ENCODE measurements around the gene FAM222B.
"Not testable (repeated sequence)": the region's sequence is repeated elsewhere in the genome, so short reads cannot be mapped to it uniquely, and the experiment has no call there.

Gene FAM222B

DNA sequence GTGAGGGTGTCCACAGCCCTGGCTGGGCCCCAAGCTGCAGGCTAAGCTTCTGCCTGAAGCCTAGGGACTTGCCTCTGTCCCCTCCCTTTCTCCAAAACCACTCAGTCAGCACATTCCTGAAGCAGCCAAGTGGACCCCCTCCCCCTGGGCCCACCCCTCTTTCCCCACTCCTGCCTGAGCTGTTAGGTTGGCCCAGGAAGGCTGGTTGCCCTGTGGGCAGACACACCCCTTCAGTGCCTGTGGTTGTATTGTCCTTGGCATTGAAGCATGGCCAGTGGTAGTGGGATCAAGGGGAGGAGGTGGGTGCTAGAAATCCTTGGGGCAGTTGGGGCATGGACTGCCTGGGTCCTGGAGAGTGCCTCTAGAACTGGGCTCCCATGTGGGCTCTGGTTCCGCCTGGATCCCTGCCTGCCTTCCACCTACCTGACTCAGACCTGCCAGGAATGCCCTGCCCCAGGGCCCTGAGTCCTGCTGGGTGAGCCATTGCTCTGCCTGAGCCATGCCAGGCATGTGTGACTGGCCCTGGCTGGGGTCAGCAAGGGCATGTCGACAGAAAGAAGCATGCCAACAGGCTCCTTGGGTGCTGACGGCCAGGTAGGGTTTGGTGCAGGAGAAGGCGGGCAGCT lies 96.7 kb downstream of the FAM222B start:
- DNase-seq (ENCODE audit: low spot score), result no peak

DNA sequence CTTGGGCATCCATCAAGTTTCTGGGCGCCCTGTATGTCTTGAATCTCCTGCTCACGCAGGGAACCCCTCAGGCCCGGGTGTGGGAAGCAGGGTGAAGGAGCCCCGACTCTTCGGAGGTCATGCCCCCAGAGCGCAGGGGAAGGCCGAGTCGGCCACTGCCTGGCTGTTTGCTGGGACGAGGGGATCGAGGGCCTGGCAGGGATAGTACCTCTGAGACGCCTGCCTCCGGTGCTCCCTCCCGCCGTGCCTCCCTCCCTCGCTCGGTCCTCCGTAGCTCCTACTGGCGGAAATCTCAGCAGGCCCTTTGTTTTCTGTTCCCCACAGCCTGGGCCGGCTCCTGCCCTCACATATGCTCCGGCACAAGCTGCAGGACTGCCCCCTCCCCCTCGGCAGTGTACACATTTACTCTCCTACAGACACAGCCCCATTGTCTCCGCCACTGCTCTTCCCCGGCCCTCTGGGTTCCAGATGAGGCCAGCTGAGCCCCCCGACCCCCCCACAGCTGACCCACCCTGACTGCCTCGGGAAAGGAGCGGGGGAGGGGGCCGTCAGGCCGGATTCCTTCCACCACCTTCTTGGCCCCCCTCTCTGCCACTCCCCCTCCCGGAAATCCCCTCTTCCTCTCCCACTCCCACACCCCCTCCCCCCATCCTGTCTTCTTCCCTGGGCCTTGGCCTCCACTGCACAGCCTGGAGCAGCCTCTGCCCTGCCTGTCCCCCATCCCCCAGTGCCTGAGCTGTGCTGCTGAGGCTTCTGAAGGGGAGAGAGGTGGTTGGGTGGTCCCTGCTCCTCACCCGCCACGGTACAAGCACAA lies 97.4 kb downstream of the FAM222B start:
- no peak for DNase-seq (ENCODE audit: low spot score)

DNA sequence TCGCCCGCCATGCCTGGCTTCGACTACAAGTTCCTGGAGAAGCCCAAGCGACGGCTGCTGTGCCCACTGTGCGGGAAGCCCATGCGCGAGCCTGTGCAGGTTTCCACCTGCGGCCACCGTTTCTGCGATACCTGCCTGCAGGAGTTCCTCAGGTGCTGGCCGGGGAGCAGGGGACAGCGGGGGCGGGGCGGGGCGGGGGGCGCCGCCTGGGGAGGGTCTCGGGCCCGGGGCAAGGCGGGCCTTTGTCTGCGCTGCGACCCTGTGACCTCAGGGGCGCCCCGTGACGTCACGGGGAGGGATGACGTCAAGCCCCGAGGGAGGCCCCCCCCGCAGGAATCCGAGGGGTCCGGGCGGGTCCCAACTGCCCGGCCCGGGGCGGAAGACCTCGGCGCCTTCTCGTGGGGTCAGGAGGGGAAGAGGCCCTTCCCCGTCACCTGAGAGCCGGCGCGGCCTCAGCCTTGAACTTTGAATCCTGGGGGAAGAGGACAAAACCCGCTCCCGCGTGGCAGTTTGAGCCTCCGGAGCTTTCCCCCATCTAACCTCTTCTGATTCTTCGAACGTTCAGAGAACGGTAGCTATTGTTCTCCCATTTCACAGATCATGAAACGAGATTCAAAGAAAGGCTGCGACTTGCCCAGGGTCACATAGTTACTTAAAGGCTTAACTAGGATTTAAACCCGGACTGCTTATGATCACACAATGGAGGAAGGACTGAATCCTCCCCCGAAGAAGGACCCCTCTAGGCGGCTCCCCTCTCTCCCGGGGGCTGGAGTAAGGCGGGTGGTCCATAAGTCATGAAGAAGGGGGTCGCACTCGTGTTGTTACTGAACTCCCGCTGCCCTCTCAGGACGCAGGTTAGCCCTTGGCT lies 98.3 kb downstream of the FAM222B start:
- DNase-seq (ENCODE audit: low spot score), result peak; percentile 53

DNA sequence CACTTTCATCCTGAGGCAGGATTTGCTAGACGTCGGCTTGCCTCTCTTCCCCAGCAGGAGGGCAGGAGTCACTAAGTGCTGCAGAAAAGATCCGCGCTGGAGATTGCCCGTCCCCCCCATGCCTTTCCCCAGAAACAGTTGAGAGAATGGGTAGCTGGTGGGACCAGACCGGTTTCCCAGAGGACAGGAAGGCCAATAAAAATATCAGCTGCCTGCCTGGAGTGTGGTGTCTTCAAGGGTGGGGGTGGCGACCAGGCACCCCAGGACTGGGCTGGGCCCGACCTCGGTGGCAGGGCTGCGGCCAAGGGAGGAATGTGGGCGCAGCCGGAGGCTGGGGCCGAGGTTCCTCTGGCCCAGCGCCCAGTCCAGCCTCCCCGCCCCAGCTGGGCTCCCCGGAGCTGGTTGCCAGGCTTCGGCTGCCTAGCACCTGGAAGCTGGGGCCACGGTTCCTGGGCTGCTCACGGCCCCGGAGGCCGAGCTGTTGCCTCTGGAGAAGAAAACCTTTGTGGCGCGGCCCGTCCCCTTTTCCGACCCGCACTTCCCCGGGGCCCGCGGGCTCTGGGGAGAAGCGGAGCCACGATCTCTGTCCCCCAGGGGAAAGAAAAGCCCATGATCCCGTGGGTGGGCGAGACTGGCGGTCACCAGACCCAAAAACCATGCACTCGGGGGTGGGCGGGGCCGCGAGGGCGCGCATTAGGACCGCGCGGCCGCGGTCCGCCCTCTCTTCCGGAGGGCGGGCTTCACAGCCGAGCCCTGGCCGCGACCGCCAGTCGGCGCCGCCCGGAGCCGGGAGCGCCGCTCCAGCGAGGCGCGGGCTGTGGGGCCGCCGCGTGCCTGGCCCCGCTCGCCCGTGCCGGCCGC lies 99.1 kb downstream of the FAM222B start, which contains the start of gene TRAF4:
Gene TRAF4, plus strand, starts transcription at position 769 of the 861 bp plus-strand sequence. CDS start 102 bp downstream, outside the sequence.
- peak; percentile 62 for DNase-seq (ENCODE audit: low spot score)

DNA sequence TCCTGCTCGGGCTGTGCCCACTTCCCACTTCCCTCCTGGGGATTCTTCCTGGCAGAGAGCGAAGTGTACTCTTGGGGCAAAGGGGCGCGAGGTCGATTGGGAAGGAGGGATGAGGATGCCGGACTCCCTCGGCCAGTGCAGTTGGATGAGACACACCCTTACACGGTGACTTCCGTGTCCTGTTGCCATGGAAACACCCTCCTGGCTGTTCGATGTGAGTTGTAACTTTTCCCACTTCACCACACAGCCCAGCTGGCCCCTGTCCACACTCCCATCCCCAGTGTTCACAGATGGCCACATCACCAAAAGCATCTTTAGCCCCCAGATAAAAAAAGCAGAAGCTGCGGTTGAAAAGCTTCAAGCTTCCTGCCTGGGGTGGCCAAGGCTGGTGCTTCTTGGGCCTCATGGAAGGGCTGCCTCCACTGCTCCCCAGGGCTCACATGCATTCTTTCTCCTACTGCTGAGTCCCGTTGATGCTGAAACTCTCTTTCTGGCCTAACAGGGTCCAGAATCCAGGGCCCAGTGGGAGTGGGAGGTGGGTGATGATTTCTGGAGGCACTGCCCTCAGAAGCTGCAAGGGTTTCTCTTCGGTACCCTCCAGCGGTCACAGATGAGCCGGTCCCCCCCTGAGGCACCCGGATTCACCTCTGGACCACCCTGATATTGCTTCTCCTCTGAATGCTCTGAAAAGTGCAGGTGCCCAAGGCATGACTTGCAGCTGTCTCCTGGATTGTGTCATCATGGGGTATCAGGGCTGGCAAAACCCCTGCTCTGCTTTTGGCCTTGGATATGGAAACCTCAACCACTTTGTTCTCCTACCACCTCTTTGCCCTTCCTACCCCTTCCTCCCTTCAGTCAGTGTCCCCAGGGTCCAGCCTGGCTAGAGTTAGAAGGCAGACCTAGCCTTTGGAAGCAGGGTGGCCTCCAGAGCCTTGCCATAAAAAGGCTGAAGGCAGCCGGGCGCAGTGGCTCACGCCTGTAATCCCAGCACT lies 100.9 kb downstream of the FAM222B start:
- DNase-seq (ENCODE audit: low spot score), result no peak

DNA sequence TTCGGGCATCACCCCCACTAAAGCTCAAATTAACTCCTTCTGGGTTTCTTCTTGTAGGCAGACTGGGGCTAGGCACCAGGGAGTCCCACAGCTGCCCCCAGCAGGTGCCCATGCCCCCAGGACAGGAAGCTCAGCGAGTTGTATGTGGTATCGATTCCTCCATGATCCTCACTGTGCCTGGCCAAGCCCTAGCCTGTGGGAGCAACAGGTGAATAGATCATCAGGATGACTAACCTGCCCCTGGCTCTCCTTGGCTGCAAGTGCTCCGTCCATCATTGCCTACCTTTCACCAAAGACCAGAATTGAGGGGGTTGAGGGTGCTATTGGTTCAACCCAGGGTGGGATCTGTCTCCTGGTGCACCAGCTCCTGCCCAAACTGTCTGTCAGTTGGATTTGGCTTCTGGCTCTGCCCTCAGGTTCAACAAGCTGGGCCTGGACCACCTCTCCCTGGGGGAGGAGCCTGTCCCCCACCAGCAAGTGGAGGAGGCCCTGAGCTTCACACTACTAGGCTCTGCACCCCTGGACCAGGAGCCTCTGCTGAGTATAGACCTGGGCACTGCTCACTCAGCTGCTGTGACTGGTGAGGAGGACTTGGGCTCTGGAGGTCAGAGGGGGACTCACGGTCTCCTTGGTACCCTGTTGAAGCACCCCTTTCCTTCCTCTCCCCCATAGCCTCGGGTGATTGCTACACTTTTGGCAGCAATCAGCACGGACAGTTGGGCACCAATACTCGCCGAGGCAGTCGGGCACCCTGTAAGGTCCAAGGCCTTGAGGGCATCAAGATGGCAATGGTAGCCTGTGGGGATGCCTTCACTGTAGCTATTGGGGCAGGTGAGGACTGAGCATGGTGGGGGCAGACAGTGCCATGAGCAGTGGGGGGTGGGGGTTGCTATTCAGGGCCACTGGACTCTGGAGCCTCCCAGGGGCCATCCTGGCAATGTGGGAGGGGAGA lies 101.9 kb downstream of the FAM222B start:
- DNase-seq (ENCODE audit: low spot score), result no peak

DNA sequence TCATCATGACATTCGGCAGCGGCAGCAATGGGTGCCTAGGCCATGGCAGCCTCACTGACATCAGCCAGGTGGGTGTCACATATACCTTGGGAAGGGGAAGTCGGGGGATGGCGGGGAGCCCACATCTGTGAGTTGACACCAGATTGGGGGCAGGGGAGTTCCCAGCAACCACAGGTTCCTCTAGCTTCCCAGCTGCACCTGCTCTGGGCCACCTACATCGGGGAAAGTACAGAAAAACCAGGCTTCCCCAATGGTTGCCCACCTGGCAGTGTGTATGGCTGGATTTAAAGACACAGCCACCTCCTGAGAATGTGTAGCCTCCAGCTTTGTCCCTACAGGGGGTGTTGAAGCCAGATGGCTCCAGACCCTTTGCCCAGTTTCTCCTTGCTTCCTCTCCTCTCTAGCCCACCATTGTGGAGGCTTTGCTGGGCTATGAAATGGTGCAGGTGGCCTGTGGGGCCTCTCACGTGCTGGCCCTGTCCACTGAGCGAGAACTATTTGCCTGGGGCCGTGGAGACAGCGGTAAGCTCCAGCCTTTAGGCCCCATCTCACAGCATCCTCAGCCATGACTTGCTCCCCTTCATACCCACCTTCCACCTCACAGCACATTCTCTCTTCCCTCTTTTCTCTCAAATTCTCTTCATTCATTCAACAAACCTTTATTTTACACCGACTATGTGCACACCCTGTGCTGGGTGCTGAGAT lies 103.8 kb downstream of the FAM222B start:
- peak; percentile 45 for DNase-seq (ENCODE audit: low spot score)

DNA sequence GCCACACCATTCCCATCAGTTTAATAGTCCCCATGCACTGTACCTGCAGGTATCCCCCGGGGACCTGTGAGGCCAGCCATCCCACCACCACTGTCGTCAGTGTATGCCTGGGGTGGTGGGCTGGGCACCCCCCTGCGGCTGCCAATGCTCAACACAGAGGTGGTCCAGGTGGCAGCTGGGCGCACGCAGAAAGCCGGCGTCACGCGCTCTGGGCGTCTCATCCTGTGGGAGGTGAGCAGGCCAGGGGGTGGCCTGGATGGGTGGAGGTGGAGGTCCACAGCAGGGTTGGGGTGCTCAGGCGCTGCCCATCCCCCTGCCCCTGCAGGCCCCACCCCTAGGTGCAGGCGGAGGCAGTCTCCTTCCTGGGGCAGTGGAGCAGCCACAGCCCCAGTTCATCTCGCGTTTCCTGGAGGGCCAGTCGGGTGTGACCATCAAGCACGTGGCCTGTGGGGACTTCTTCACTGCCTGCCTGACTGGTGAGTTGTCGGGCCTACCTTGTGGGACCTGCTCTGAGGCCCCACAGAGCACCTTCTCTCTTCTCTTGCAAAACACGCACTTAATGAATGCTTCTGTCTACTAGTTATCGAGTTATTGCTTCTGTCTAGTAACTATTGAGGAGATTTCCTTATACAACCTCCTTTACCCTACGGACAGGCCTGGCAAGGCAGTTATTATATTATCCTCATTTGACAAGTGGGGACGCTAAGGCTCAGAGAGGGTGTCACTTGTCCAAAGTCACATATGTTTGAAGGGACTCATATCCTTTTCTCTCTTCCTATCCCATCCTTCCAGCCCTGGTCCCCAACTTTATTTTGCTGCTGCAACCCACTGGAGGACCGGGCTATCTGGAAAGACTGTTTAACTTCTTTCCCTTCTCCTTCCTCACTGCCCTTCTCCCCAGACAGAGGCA lies 104.6 kb downstream of the FAM222B start:
- DNase-seq (ENCODE audit: low spot score), result no peak

DNA sequence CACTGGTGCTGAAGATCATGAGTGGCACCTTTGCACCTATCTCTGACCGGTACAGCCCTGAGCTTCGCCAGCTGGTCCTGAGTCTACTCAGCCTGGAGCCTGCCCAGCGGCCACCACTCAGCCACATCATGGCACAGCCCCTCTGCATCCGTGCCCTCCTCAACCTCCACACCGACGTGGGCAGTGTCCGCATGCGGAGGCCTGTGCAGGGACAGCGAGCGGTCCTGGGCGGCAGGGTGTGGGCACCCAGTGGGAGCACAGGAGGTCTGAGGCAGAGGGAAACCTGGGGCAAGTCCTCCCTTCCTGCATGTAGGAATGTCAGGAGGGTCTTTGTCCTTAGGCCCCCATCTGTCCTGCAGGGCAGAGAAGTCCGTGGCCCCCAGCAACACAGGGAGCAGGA lies 105.3 kb downstream of the FAM222B start:
- no peak for DNase-seq (ENCODE audit: low spot score)

DNA sequence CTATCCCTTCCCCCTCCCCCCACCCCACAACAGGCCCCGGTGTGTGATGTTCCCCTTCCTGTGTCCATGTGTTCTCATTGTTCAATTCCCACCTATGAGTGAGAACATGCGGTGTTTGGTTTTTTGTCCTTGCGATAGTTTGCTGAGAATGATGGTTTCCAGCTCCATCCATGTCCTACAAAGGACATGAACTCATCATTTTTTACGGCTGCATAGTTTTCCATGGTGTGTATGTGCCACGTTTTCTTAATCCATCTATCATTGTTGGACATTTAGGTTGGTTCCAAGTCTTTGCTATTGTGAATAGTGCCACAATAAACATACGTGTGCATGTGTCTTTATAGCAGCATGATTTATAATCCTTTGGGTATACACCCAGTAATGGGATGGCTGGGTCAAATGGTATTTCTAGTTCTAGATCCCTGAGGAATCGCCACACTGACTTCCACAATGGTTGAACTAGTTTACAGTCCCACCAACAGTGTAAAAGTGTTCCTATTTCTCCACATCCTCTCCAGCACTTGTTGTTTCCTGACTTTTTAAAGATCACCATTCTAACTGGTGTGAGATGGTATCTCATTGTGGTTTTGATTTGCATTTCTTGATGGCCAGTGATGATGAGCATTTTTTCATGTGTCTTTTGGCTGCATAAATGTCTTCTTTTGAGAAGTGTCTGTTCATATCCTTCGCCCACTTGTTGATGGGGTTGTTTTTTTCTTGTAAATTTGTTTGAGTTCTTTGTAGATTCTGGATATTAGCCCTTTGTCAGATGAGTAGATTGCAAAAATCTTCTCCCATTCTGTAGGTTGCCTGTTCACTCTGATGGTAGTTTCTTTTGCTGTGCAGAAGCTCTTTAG lies 106.4 kb downstream of the FAM222B start:
- not testable (repeated sequence) for DNase-seq (ENCODE audit: low spot score)

DNA sequence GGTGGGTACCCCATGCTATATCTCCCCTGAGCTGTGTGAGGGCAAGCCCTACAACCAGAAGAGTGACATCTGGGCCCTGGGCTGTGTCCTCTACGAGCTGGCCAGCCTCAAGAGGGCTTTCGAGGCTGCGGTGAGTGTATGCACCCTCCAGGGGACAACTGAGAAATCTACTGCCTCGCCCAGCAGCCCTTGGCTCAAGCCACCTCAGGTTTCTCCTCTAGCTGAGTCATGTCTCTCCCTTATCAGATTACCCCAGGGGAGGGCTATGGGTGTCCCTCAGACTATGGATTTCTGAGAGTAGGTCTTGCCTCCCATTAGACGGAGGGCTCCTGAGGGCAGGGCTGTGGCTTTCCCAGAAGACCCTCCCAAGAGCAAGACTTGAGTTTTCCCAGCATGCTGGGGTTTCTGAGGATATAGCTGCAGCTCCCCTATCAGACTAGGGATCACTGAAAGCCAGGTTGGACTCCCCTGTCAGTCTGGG lies 107.3 kb downstream of the FAM222B start:
- no peak for DNase-seq (ENCODE audit: low spot score)

DNA sequence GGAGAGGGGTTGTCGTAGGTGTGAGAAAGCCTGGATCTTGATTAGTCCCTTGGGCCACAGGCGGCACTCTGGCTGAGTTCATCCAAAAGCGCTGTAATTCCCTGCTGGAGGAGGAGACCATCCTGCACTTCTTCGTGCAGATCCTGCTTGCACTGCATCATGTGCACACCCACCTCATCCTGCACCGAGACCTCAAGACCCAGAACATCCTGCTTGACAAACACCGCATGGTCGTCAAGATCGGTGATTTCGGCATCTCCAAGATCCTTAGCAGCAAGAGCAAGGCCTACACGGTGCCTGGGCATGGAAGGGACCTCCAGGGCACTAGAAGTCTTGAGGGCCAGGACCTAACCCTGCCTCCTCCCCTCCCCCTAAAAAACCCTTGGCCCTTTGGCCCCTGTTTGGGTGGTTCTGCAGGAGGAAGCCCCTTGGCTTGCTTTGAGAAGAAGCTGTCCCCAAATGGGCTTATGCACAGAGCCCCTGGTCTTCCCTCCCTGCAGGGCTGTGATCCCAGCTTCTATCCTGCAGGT lies 107.8 kb downstream of the FAM222B start:
- DNase-seq (ENCODE audit: low spot score), result no peak

DNA sequence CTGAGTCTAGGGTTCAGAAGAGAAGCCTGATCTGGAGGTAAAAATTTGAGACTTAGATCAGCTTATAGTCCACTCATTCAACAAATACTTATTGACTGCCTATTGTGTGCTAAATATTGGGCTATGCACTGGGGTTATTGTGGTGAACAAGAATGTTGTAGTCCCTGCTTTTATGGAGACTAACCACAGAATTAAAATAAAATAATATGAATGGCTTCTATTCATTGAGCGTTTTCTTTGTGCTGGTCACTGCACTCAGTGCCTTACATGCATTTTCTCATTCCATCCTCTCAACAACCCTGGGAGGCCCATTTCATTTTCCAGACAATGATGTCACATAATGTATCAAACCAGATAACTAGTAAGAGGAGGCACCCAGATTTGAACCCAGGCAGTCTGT lies 109.2 kb downstream of the FAM222B start:
- DNase-seq (ENCODE audit: low spot score), result no peak

DNA sequence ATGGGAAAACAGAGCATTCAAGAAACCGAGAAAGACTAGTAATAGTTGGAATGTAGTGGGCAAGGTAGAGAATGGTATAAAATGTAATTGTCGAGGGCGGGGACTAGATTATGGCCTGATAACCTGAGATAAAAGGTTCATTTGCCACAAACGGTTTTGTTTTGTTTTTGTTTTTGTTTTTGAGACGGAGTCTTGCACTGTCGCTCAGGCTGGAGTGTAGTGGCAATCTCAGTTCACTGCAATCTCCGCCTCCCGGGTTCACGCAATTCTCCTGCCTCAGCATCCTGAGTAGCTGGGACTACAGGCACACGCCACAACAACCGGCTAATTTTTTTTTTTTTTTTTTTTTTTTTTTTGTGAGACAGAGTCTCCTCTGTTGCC lies 112.7 kb downstream of the FAM222B start:
- no peak for DNase-seq (ENCODE audit: low spot score)

DNA sequence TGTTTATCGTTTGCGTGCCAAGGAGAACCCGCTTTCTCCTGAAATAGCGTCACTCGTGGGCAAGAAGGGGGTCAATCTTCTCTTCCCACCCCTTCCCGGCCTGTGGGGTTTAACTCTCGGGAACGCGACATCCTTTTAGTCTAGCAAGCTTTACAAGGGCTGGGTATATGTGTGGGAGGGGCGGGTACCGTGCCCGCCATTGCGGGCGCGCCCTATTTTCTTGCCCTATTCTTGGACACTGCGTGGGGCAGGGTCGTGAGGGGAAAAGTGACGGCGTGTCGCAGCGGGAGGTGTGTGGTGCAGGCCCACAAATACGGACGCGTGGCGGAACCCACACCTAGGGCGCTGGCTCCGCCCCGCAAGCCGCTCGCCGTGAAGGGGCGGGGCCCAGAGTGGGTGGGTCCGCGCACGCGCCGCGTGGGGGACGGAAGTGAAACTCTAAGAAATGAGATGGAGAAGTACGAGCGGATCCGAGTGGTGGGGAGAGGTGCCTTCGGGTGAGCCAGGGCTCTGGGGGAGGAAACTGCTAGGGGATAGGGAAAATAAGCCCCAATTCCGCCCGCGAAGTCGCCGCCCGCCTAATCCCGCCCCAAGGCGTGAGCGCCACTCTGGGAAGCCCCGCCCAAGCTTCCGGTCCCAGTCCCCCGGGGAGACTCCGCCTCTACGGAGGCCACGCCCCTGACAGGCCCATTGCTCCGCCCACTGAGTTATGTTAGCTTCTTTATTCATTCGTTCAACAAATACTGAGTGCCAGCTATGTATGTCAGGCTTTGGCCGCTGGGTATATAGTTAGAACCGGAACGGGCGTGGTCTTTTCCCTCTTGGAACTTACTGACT lies 114.0 kb downstream of the FAM222B start, which contains the start of gene NEK8:
Gene NEK8, plus strand, starts transcription at position 425 of the 837 bp plus-strand sequence. Its CDS starts 26 bp downstream, at position 451.
- DNase-seq (ENCODE audit: low spot score), result peak; percentile 97

Measured in CD4-positive, alpha-beta T cell treated with Interleukin-15 for 4 hours (primary cell).